Activated CD4-positive, alpha-beta T cell treated with anti-CD3 and anti-CD28 coated beads, Interleukin-2, Interleukin-6, amounts not matched to agents 100 ng/mL and 50 ng/mL, durations not matched to agents 16 hours and 8 hours (primary cell): ENCODE measurements around the gene DNAJB11.
A peak's percentile ranks its signal among the peaks of the same experiment; 100 is the strongest.
"Not testable (repeated sequence)": the region's sequence is repeated elsewhere in the genome, so short reads cannot be mapped to it uniquely, and the experiment has no call there.

Experiments used
- DNase-seq: peaks from one replicate; pipeline ENCODE4 v3.0.0-alpha.2; 2020

The DNAJB11 gene

DNA sequence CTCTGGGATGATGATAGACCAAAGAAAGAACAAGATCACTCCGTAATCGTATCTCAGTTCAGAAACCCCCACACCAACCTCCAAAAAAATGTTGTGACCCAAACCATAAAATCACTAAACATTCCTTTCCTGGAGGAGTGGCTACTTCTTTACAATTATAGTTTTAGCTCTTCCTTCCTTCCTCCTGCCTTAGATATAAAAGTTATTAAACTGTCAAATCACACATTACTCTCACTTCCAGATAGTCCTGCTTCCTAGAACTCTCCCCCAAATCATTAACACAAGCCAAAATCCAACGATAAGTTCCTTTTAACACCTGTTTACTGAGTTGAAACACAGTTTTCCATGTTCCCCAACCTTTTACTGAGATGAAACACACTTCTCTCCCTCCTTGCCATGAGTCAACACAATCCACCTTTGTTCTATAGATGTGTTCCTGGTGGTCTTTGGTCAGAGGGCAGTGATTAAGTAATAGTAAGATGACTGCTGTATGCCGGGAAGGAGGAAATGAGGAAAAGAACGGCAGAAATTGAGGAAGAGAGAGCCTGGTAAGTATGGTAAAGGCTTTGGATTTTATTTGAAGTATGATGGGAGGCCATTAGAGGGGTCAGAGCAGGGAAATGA, 18.0 kb upstream of the DNAJB11 start:
- DNase-seq: no peak

DNA sequence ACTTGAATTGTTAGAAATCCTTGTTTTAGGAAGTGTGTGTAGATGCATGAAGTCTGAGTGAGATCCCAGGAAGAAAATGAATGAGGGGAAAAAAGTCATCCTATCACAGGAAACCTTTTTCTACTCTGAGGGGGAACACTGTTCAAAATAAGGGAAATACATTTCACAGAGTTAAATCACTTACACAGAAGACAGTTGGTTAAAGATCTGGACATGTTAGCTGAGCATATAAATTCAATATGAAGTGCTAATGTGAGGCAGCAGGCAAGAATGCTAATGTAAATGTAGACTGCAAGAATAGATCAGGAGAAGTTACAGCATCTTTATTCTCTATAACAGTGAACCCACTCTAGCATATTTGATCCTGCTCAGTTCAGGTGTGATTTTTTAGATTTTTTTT, 5.9 kb upstream of the DNAJB11 start:
- no peak for DNase-seq

DNA sequence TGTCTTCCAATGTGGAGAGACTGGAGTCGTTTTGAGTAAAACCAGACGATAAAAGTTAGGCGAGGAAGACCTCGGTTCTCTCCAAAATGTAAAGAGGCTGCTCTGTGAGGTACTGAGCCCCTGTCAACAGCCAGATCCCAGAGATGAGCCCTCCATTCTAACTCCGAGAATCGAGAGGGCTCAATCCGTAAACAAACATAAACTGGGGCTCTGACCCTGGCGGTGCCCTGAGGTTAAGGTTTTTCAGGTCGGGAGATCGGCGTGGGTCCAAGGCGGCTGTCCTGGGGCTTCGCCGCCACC, 3.8 kb upstream of the DNAJB11 start:
- no peak for DNase-seq

DNA sequence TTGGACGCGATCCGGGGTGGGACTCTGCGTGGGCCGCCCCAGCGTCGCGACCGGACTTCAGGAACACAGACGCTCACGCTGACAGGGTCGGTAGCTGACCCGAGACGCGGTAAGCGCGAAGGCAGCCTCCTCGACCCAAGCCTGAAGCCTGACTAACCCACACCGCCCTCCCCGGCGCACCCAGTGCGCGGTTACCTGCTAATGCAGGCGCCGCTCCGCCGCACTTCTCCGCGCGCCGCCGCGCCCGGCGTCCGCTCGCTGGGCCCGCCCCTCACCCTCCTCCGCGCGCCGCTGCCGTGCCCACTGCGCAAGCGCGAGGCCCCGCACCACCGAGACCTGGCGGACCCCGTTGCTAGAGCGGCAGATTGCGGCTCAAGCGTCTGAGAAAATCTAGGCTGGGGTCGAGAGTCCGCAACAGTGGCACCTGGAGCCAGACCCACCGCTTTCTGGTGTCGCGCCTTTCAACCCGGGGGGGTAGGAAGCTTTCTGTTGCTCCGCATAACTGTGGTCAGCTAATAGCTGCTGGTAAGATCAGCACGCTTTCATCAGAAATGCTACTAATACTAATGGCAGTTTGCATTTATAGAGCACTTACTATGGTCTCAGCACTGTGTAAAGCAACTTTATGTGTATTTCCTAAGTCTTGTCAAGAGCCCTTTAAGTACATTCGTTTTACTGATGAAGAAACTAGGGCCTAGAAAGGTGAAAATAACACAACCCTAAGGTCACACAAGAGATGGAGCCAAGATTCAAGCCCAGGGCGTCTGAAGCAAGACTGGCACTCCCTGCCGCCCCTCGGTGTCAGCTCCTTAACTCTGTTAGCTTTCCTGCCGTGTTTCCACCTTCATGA, 3.2 kb upstream of the DNAJB11 start, which contains the start of gene TBCCD1:
TBCCD1 (minus strand) TSS at position 268 of the 850 bp plus-strand sequence. CDS start 3,010 bp downstream, outside the sequence.
- peak; percentile 96 for DNase-seq

DNA sequence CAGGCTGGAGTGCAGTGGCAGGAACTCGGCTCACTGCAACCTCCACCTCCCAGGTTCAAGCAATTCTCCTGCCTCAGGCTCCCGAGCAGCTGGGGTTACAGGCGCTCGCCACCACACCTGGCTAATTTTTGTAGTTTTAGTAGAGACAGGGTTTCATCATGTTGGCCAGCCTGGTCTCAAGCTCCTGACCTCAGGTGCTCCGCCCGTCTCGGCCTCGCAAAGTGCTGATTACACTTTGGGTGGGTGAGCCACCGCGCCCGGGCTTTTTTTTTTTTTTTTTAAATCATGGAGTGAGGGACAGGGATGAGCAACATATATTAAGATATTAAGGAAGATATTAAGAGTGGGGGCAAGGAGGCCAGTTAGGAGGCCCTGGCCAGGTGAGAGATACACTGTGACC, 1.2 kb upstream of the DNAJB11 start:
- DNase-seq: not testable (repeated sequence)

DNA sequence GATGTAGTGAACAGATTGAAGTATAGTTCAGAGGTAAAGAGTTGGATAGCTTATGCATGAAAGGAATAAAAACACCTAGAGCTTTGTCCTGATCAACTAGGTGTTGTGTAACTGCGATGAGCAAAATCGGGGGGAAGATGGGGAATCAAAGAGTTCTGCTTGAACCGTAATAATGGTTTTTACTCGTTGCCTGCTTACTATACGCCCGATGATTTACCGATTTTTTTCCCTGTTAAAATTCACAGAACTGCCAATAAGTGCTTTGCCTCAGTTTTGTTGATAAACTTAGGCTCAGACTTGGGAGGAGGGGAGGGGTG, 783 bp upstream of the DNAJB11 start:
- DNase-seq: no peak

DNA sequence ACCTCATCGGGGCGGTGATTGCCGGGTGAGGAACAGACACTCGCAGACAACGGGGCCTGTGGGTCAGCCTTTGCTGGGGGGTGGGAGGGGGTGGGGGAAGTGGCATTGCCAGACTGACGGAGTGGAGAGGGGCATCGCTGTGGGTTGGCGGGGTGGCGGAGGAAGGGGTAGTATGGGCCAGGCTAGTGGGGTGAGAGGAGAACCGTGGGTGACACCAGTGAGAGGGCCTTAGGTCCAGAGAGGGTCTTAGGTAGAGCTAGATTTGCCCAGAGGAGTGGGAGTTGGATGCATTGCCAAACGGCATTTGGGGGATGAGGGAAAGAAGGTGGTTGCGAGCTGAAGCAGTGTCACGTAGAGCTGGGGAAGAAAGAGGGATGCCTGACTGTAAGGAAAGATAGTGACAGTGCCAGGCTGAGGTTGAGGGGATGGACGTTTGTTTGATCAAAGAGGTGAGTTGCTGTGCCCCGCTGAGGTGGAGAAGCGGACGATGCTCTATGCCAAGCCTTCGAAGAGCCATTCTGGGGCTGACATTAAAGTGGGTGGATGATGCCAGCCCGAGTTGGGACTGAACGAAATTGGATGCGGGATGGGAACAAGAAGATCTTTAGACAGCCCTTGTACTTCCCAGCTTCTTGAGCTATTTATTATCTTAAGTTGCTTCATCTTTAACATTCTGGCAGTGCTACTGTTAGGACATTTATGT, 572 bp downstream of the DNAJB11 start:
- DNase-seq: no peak

DNA sequence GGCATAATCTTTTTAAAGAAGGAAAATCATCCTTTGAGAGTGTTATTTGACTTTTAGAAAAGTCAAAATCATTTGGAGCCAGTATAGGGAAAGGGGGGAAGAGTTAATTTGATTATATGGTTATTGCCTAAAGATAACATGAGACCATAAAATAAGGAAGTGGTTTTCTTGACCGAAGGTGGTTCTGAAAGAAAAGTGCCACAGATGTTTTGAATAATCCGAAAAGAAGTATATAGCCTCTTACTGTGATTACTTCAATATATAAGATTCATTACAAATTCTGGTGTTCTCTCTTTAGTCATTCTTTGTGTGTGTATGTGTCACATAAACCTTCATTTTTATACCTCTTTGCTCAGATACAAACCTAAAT, 1.1 kb downstream of the DNAJB11 start:
- DNase-seq: no peak

DNA sequence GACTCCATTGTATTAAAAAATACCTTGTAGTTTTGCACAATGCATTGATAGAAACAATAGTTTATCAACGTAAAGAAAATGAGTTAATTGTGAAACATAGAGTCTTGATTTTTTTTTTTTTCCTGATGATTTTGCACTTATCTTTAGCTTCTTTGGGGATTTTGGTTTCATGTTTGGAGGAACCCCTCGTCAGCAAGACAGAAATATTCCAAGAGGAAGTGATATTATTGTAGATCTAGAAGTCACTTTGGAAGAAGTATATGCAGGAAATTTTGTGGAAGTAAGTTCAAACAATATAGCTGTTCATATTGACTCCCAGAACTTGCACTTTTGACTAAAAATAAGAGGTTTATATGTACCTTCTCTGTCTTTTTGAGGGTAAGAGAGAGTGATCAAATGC, 7.0 kb downstream of the DNAJB11 start:
- DNase-seq: no peak

DNA sequence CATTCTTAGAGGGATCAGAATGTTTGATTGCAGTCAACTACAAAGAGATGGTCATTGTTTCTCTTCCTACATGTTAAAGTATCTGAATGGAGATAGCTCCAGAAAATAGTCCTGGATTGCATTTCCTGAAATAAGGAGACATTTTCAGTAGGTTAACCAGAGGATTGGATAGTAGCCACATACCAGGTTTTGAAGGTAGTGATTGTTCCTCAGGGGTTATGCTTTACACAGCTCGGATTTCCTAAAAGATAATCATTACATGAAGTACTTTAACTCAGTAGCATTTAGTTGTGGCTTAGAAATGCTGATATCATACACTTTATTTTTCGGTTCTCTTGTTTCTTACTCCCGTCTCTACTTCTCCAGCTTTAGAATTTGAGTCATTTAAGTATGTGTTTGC, 10.3 kb downstream of the DNAJB11 start:
- DNase-seq: no peak

DNA sequence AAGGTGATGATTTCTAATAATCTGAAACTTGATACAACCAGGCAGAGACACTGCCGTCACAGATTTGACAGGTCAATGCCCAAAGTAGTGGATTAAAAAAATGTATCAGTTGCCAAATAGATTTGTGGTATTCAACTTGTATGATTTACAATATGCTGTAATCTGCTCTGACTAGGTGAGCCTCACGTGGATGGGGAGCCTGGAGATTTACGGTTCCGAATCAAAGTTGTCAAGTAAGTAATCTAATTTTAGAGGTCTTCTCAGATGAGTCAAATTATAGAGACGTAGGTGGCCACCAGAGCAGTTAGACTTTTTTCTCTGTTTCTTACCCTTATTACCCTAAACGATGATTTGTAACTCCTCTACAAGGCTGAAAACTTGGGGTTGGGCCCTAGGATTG, 12.0 kb downstream of the DNAJB11 start:
- no peak for DNase-seq

DNA sequence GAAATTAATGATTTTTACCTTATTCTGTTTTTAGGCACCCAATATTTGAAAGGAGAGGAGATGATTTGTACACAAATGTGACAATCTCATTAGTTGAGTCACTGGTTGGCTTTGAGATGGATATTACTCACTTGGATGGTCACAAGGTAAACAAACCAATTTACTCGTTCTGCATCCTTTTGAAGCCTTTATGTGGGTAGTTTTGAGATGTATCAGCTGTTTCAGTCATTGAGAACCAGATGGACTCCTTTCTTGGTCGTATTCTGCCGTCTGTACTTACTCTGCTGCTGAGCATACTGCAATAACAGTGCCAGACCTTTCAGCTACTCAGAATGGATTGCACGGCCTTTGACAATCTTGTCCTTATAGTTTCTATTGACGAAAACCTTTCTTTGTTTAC, 13.3 kb downstream of the DNAJB11 start:
- DNase-seq: peak; percentile 29

DNA sequence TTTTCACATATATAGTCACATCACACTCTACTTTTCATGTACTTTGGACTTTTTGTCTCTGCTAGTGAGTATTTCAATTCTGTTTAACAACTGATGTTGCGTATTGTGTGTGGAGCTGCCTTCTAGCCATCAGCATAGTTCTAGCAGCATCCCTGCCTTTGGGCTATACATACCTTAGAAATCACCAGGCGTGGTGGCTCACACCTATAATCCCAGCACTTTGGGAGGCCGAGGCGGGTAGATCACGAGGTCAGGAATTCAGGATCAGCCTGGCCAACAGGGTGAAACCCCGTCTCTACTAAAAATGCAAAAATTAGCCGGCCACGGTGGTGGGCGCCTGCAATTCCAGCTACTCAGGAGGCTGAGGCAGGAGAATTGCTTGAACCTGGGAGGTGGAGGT, 15.7 kb downstream of the DNAJB11 start:
- not testable (repeated sequence) for DNase-seq

DNA sequence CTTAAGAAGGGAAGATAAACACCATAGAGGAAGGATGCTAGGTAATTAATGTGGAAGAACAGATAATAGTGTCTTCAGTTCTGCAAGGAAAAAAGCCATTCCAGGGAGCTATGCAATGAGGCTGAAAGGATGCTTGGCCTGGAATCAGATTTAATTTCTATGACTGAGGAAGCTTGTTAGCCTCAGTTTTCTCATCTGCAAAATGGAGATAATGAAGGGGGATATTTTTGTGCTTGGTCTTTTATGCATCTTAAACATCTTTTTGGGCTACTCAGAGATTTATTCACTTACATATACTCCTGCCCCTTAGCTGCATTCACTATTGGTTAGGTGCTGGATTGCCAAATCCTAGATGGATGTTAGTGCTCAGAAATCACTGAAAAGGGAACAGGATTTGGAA, 16.7 kb downstream of the DNAJB11 start:
- no peak for DNase-seq

DNA sequence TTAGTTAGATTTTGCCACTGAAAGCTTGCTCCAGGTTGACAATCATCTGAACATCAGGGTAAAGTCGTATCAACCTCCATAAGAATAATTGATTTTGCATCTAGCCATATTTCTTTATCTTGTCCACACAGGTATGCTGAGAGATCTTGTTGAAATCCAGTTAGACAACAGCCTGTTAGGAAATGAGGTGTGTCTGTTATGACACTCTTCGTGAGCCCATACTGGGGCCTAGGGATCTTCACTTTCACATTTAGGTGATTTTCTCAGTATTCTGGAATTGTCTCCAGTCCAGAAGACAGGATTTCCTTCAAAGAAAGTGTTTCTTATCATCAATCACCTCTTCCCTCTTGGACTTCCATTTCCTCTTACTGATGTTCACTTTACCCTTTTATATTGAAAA, 18.1 kb downstream of the DNAJB11 start:
- peak; percentile 39 for DNase-seq

DNA sequence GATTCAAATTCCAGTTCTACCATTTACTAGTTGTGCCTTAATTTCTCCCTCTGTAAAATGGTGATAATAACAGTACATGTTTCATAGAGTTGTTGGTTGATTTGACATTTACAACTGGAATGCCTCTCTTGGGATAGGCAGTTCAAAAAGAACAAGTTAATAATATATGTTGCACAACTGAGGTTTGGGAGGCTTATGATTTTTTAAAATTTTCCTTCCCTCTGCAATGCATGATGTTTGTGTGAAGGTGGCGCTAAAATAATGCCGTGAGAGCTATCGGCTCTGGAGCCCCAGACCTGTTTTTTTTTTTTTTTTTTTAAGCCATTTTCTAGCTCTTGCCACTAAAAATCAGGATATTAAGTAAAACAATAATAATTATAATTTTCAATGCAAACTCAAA, 18.6 kb downstream of the DNAJB11 start:
- no peak for DNase-seq

DNA sequence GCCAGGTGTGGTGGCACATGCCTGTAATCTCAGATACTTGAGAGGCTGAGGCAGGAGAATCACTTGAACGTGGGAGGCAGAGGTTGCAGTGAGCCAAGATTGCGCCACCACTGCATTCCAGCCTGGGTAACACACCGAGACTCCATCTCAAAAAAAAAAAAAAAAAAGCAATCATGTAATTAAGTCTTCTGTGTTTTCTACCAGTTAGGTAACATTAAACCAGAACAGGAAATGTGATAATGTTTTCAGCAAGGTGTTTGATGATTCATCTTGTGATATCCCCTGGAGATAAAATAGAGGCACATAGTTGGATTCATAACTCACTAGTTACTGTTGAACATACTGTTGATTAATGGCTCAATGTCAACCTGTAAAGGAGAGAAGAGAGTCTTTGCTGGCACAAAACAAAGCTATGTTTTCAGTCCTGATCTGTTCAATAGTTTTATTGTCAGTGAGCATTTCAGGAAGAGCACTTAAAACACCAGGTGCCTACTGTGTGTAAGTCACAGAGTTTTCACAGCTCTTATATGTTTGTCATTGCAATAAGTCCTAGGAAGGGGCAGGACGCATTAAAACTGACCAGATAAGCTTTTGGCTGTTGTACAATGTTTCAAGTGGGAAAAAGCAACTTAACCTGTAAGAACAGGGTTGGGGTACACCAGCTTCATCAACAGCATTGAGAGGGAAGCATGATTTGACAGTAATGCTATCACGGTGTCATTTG, 19.5 kb downstream of the DNAJB11 start:
- DNase-seq: peak; percentile 25

DNA sequence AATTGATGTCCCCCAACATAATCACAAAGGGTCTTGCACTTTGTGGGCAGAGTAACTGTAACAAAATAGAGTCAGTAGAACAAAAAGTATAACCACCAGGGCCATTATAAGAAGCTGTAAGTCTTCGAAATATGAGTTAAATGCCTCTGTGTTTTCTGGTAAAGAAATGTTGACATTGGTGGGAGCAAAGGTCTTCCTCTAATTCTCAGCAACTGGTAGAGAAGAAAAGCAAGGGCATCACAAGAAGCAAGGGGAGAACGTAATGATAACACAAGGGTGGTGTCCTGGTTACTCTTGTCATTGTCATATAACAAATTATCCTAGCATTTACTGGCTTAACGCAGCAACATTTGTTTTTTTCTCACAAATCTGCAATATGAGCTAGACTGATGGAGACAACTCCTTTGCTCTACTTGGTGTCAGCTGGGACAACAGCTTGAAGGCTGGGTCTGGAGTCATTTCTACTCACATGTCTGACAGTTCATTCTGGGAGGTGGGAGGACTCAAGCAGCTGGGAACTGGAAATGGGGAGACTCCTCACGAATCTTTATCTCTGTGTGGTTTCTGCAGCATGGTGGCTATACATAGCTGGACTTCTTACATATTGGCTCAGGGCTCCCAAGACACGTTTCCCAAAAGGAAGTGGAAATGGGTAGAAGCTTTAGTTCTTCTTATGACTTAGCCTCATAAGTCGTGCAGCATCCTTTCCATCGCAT, 20.2 kb downstream of the DNAJB11 start:
- no peak for DNase-seq

DNA sequence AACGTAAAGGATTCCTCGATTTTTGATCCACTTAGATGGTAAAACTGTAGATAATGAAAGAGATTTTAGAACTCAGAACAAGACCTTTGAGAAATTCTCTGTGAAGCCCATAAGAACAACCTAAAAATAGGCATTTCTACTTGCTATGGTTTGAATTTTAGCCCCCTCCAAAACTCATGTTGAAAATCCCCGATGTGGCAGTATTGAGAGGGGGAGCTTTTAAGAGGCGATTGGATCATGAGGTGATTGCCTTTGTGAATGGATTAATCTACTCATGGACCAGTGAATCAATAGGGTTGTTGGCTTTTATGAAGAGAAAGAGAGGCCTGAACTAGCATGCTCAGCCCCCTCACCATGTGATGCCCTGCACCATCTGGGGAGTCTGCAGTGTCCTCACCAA, 22.2 kb downstream of the DNAJB11 start:
- DNase-seq: no peak

DNA sequence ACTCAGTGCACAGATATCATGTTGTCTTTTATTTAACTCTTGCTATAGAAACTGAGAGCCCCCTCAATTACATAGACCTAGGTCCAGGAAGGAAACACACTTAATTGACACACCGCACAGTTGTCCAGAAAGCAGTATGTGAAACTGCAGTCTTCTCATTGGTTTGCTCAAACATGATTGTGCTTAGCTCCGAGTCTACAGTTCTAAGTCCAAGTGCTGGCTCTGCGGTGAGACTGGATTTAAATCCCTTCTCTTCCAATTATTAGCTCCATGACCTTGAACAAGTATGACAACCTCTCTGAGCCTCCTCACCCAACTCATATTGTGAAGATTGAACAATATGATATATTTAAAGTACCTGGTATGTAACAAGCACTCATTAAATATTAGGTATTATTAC, 23.3 kb downstream of the DNAJB11 start:
- DNase-seq: no peak

DNA sequence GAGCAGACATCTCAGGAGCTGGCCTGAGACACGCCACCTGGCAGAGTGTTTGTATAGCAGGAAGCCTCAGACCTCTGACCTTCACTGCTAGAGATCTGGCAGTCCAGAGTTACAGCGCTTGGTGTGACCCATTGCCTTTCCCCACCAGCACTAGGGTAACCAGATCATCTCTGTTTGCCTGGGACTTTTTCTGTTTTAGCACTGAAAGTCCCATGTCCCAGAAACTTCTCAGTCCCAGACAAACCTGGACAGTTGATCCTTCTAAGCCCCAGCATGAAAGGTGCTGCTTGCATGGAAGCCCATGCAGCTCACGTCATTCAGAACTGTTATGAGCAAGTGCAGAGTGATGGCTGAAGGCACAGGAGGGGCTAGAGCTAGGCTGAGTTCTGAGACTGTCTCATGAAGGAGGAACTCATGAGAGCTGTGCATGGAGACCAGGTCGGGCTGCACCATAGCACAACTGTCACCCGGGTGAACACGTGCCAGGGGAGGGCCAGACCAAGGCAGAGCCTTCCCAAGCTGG, 24.1 kb downstream of the DNAJB11 start:
- DNase-seq: no peak

DNA sequence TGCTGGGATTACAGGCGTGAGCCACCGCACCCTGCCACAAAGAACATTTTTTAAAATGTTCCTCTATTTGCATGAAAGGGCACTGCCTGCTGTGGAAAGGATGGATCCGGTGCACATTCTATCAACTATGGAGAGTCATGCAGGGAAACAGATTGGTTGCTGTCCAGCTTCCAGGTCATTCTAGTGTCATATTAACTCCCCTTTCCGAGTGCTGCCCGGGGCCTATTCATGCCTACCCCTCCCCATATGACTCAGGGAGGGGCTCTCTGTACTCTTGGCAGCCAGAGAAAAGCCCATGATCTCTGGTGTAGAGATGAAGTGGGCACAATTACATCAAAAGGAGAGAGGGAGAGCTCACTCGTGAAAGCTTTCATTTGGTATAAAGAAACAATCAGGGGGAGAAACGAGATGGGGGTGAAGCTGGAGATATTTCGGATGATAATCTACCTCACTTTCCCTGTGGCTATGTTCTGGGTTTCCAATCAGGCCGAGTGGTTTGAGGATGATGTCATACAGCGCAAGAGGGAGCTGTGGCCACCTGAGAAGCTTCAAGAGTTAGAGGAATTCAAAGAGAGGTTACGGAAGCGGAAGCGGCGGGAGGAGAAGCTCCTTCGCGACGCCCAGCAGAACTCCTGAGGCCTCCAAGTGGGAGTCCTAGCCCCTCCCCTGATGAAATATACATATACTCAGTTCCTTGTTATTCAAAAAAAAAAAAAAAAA, 26.2 kb downstream of the DNAJB11 start:
- no peak for DNase-seq
